MM.1S (cell line): ENCODE data around the gene PLEKHH3.

Source experiments
- DNase-seq: peaks from one replicate; pipeline ENCODE4 v3.0.0-alpha.2; 2015
- H2AFZ ChIP-seq: fragments of 300-600 bp; sonication (generic); 2 replicates; pipeline ENCODE4 v1.6.0; 2016; ENCODE audit warnings: antibody characterized with exemption, low read length
- H3F3A ChIP-seq: fragments of 300-600 bp; sonication (generic); 2 replicates; pipeline ENCODE4 v1.6.1; 2016; ENCODE audit warnings: mild to moderate bottlenecking, antibody characterized with exemption, low read length, moderate library complexity, mixed read lengths; ENCODE audit not compliant: insufficient read depth
- H3K27ac ChIP-seq: fragments of 300-600 bp; sonication (generic); 2 replicates; pipeline ENCODE4 v1.5.1; 2016; ENCODE audit warnings: mild to moderate bottlenecking, low read length
- H3K27me3 ChIP-seq: fragments of 300-600 bp; sonication (generic); replicated peaks from 2 replicates; pipeline ENCODE4 v1.6.0; 2016; ENCODE audit warnings: low read length; ENCODE audit not compliant: insufficient read depth
- H3K36me3 ChIP-seq: fragments of 300-600 bp; sonication (generic); replicated peaks from 2 replicates; pipeline ENCODE4 v1.6.1; 2016; ENCODE audit warnings: mild to moderate bottlenecking, low read length, mixed read lengths; ENCODE audit not compliant: insufficient read depth
- H3K4me1 ChIP-seq: fragments of 300-600 bp; sonication (generic); 2 replicates; pipeline ENCODE4 v1.6.1; 2016; ENCODE audit warnings: low read length, mixed read lengths
- H3K4me2 ChIP-seq: fragments of 300-600 bp; sonication (generic); 2 replicates; pipeline ENCODE4 v1.6.0; 2016; ENCODE audit warnings: low read depth, low read length
- H3K4me3 ChIP-seq: fragments of 300-600 bp; sonication (generic); 2 replicates; pipeline ENCODE4 v1.5.1; 2016; ENCODE audit warnings: low read length, mixed read lengths
- H3K79me2 ChIP-seq: fragments of 300-600 bp; sonication (generic); 2 replicates; pipeline ENCODE4 v1.6.1; 2016; ENCODE audit warnings: mixed run types, low read length, mixed read lengths
- H3K9ac ChIP-seq: fragments of 300-600 bp; sonication (generic); 2 replicates; pipeline ENCODE4 v1.6.1; 2016; ENCODE audit warnings: low read length, mixed read lengths
- H3K9me2 ChIP-seq: fragments of 300-600 bp; sonication (generic); replicated peaks from 2 replicates; pipeline ENCODE4 v1.6.1; 2016; ENCODE audit warnings: mild to moderate bottlenecking, low read length, mixed read lengths; ENCODE audit not compliant: insufficient read depth
- H3K9me3 ChIP-seq: fragments of 300-600 bp; sonication (generic); replicated peaks from 2 replicates; pipeline ENCODE4 v1.6.1; 2016; ENCODE audit warnings: mild to moderate bottlenecking, low read length, mixed read lengths; ENCODE audit not compliant: insufficient read depth
- H4K20me1 ChIP-seq: fragments of 300-600 bp; sonication (generic); 2 replicates; pipeline ENCODE4 v1.6.1; 2016; ENCODE audit warnings: mild to moderate bottlenecking, low read length, moderate library complexity, mixed read lengths; ENCODE audit not compliant: insufficient read depth
- CTCF ChIP-seq: fragments of 300-600 bp; sonication (generic); IDR thresholded peaks from 2 replicates; pipeline ENCODE4 v1.5.1; 2016; ENCODE audit warnings: antibody characterized with exemption, low read length, mixed read lengths
- EZH2 ChIP-seq: fragments of 300-600 bp; sonication (generic); optimal IDR thresholded peaks from 2 replicates; pipeline ENCODE3; 2017; ENCODE audit warnings: low read depth, mild to moderate bottlenecking, antibody characterized with exemption, low read length, mixed read lengths
- EZH2phosphoT487 ChIP-seq: fragments of 300-600 bp; sonication (generic); IDR thresholded peaks from 2 replicates; pipeline ENCODE4 v1.6.1; 2018; ENCODE audit warnings: antibody characterized with exemption, low read length

PLEKHH3 gene

GRCh38 chr17:42706732-42707131 is 29.9 kb upstream of the PLEKHH3 start:
- peaks cover 9% of the 10 kb centered on the region for H3F3A ChIP-seq
- DNase-seq, result no peak
- no peak overlapping the region for H3K4me3 ChIP-seq
- H2AFZ ChIP-seq, result no peak overlapping the region
- H3K27me3 ChIP-seq, result no peaks in the 10 kb centered on the region
- no peaks in the 10 kb centered on the region for H3K79me2 ChIP-seq
- H3K27ac ChIP-seq, result no peak overlapping the region
- no peaks in the 10 kb centered on the region for H3K9me3 ChIP-seq
- no peak for TF ChIP-seq EZH2phosphoT487
- no peak for TF ChIP-seq EZH2
- TF ChIP-seq CTCF, result no peak
- no peak overlapping the region for H3K4me2 ChIP-seq
- no peaks in the 10 kb centered on the region for H3K9me2 ChIP-seq
- peaks cover 18% of the 10 kb centered on the region for H3K4me1 ChIP-seq
- no peak overlapping the region for H3K9ac ChIP-seq
- no peaks in the 10 kb centered on the region for H4K20me1 ChIP-seq
- H3K36me3 ChIP-seq, result peaks cover 7% of the 10 kb centered on the region; the same call in 1 of the 2 replicates

- Histone ChIP-seq H3K9me3 (no peaks in the 10 kb centered on the region), H3K27ac (peak overlapping the region; percentile 53; the same call in 1 of the 2 replicates), H3K4me1 (peaks cover 18% of the 10 kb centered on the region), H3K9me2 (no peaks in the 10 kb centered on the region), H3K79me2 (no peaks in the 10 kb centered on the region), H3K36me3 (peaks cover 7% of the 10 kb centered on the region; the same call in 1 of the 2 replicates), H3K27me3 (no peaks in the 10 kb centered on the region), H2AFZ (no peak overlapping the region), H3K9ac (no peak overlapping the region), H3K4me3 (no peak overlapping the region), H3F3A (peaks cover 9% of the 10 kb centered on the region), H3K4me2 (peak overlapping the region; percentile 39; the same call in 1 of the 2 replicates), H4K20me1 (no peaks in the 10 kb centered on the region)
- TF ChIP-seq EZH2phosphoT487 (no peak), EZH2 (no peak), CTCF (no peak)
- DNase-seq, result peak; percentile 51
Measured at GRCh38 chr17:42704837-42705494, 28.2 kb upstream of the PLEKHH3 start.

- Histone ChIP-seq H4K20me1 (no peaks in the 10 kb centered on the region), H3K36me3 (peaks cover 7% of the 10 kb centered on the region; the same call in 1 of the 2 replicates)
Measured at GRCh38 chr17:42704490-42704836, 27.7 kb upstream of the PLEKHH3 start.

More at GRCh38 chr17:42704490-42704836, 27.7 kb upstream of the PLEKHH3 start:
- Histone ChIP-seq H3K4me2 (peak overlapping the region; percentile 26; the same call in 1 of the 2 replicates), H3F3A (peaks cover 9% of the 10 kb centered on the region), H3K9me2 (no peaks in the 10 kb centered on the region), H3K4me1 (peaks cover 18% of the 10 kb centered on the region), H3K9me3 (no peaks in the 10 kb centered on the region), H3K79me2 (no peaks in the 10 kb centered on the region), H3K27me3 (no peaks in the 10 kb centered on the region), H3K9ac (no peak overlapping the region), H2AFZ (no peak overlapping the region), H3K4me3 (no peak overlapping the region), H3K27ac (peak overlapping the region; percentile 53; the same call in 1 of the 2 replicates)
- no peak for DNase-seq
- TF ChIP-seq EZH2phosphoT487 (no peak), EZH2 (no peak), CTCF (no peak)
